ENCODE data around the gene FPR2. TPM values are rescaled to one million over a fixed set of nuclear protein-coding genes. Genes with fewer than 3 reads are reported as not detected.

FPR2 gene
- total and polyA plus RNA-seq, 9 of the 15 experiments (the other 6 are each of a cell fraction or from before 2014, with no cell fraction given) = 0.03 to 0.15 (median 0.07) TPM; not detected in 6

GRCh38 chr19:51735759-51736449 is 25.1 kb upstream of the FPR2 start (continued):
- TF ChIP-seq CHD7 (IDR thresholded peaks at IDR 0.05; ENCODE audit: low read depth, low read length) = no peak
- no peak for TF ChIP-seq ETV5 (CRISPR knock-in tag; IDR thresholded peaks at IDR 0.05; ENCODE audit: low read depth)
- no peak for TF ChIP-seq DPF2 (IDR thresholded peaks at IDR 0.05)
- no peak for TF ChIP-seq NR2F6 (CRISPR knock-in tag; IDR thresholded peaks at IDR 0.05)
- TF ChIP-seq POLR2H (tag; IDR thresholded peaks at IDR 0.05; ENCODE audit: low read depth) = no peak
- TF ChIP-seq ZNF79 (CRISPR knock-in tag; IDR thresholded peaks at IDR 0.05; ENCODE audit: low read depth) = no peak
- no peak for TF ChIP-seq ZNF311 (CRISPR knock-in tag; IDR thresholded peaks at IDR 0.05)
- TF ChIP-seq ZBTB33 (CRISPR knock-in tag; IDR thresholded peaks at IDR 0.05) = no peak
- no peak for TF ChIP-seq AFF1 (IDR thresholded peaks at IDR 0.05; ENCODE audit: low read depth in 1 of 2, partially characterized antibody in 2 of 2)

All from K562 (cell line).